ENCODE measurements around the gene CTIF. TPM values are rescaled to one million over a fixed set of nuclear protein-coding genes. Genes with fewer than 3 reads are reported as not detected.

The CTIF gene
- total and polyA plus RNA-seq, 2 experiments from 2014 or later: 8.6 to 14.4 TPM

GRCh38 chr18:48574667-48575300, 36.0 kb downstream of the CTIF start (continued):
- no peak for TF ChIP-seq ZNF462 (CRISPR knock-in tag; IDR thresholded peaks at IDR 0.05)

GRCh38 chr18:48575301-48575657, 36.4 kb downstream of the CTIF start:
- no peaks in the 10 kb centered on the region for H3K27me3 ChIP-seq (ENCODE audit: insufficient read depth)
- H3K4me2 ChIP-seq: no peak overlapping the region
- H3K27ac ChIP-seq (ENCODE audit: low read depth): no peak overlapping the region
- Mint-ChIP-seq H3K27ac (no peak overlapping the region), H3K9me3 (no peaks in the 10 kb centered on the region), H3K27me3 (ENCODE audit: insufficient read depth, low read depth, poor library complexity) (peaks cover 5% of the 10 kb centered on the region), H3K36me3 (ENCODE audit: low read depth) (peaks cover 11% of the 10 kb centered on the region; the same call in 2 of the 3 replicates), H3K4me3 (no peak overlapping the region), H3K4me1 (peaks cover 19% of the 10 kb centered on the region)
- TF ChIP-seq ZNF462 (CRISPR knock-in tag; IDR thresholded peaks at IDR 0.05) (no peak), CREB1 (CRISPR knock-in tag; IDR thresholded peaks at IDR 0.05; ENCODE audit: low read depth) (no peak), ZNF114 (CRISPR knock-in tag; IDR thresholded peaks at IDR 0.05) (no peak), STAT1 (IDR thresholded peaks at IDR 0.05; ENCODE audit: unreplicated experiment) (no peak)
- DNase-seq (ENCODE audit: low spot score) (no peak), ATAC-seq (no peak; the same call in 2 of the 3 replicates)
- no peak overlapping the region for H2AFZ ChIP-seq
- H3K4me1 ChIP-seq (ENCODE audit: insufficient read depth): peaks cover 4% of the 10 kb centered on the region; the same call in 1 of the 2 replicates
- peaks cover 10% of the 10 kb centered on the region; the same call in 1 of the 2 replicates for H3K36me3 ChIP-seq (ENCODE audit: insufficient read depth)
- H3K79me2 ChIP-seq (replicated peaks; ENCODE audit: insufficient read depth): peaks cover 35% of the 10 kb centered on the region
- no peak overlapping the region for H3K4me3 ChIP-seq
- H3K9me2 ChIP-seq (ENCODE audit: insufficient read depth): 0 out of 2 replicates have a peak, but pooled peaks cover 7% of the 10 kb centered on the region
- H3F3A ChIP-seq (replicated peaks; ENCODE audit: low read depth): no peaks in the 10 kb centered on the region
- H4K20me1 ChIP-seq (replicated peaks; ENCODE audit: insufficient read depth): peaks cover 4% of the 10 kb centered on the region; the same call in 1 of the 2 replicates
